Vagina (tissue), 2 donors: Measurements from ENCODE around the gene APPBP2.

Experiments
- POLR2A ChIP-seq, 2 donors: fragments of 450-650 bp; IDR thresholded peaks; one replicate each; pipeline ENCODE4 v1.6.1; 2017; ENCODE audit warnings: antibody characterized with exemption in 2 of 2, mild to moderate bottlenecking in 2 of 2, moderate library complexity in 2 of 2
- TF ChIP-seq, protein P1 (sequence below), 3 experiments: fragments of 450-650 bp in 2 of 3; fragments of 200-600 bp in 1 of 3; sonication (generic) in 1 of 3; IDR thresholded peaks; one replicate each; pipeline ENCODE4 v1.5.1; 2017 to 2019; ENCODE audit warnings: antibody characterized with exemption in 3 of 3, mild to moderate bottlenecking in 2 of 3, moderate library complexity in 2 of 3

DNA sequence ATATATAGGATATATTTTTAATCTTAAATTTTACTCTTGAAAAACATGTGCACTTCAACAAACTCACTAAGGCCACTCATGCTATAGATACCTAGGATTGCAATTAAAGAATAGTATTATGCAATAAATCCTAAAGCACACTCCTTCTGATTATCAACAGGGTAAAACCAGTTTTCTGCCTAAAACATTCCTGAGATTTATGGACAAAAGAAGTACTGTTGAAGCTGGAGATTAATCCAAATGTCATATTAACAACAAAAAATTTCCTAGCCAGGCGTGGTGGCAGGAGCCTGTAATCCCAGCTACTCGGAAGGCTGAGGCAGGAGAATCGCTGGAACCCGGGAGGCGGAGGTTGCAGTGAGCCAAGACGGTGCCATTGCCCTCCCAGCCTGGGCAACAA lies 82.3 kb downstream of the APPBP2 start:
- no peak for TF ChIP-seq POLR2A (IDR thresholded peaks at IDR 0.05)
- TF ChIP-seq, protein P1, sequence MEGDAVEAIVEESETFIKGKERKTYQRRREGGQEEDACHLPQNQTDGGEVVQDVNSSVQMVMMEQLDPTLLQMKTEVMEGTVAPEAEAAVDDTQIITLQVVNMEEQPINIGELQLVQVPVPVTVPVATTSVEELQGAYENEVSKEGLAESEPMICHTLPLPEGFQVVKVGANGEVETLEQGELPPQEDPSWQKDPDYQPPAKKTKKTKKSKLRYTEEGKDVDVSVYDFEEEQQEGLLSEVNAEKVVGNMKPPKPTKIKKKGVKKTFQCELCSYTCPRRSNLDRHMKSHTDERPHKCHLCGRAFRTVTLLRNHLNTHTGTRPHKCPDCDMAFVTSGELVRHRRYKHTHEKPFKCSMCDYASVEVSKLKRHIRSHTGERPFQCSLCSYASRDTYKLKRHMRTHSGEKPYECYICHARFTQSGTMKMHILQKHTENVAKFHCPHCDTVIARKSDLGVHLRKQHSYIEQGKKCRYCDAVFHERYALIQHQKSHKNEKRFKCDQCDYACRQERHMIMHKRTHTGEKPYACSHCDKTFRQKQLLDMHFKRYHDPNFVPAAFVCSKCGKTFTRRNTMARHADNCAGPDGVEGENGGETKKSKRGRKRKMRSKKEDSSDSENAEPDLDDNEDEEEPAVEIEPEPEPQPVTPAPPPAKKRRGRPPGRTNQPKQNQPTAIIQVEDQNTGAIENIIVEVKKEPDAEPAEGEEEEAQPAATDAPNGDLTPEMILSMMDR (IDR thresholded peaks at IDR 0.05): no peak
